Endothelial cell of coronary artery (primary cell): ENCODE measurements around the gene CPNE4. TPM values are rescaled to one million over a fixed set of nuclear protein-coding genes. Genes with fewer than 3 reads are reported as not detected.

ENCODE experiments used
- total RNA-seq: library from RNA; depleted of rRNA; stranded (reverse); fragments of >200 nt; gene quantifications from 2 replicates; pipeline ENCODE4 v1.2.3, GENCODE V29; 2014

CPNE4 gene
- not detected in 2 replicates for total RNA-seq

DNA sequence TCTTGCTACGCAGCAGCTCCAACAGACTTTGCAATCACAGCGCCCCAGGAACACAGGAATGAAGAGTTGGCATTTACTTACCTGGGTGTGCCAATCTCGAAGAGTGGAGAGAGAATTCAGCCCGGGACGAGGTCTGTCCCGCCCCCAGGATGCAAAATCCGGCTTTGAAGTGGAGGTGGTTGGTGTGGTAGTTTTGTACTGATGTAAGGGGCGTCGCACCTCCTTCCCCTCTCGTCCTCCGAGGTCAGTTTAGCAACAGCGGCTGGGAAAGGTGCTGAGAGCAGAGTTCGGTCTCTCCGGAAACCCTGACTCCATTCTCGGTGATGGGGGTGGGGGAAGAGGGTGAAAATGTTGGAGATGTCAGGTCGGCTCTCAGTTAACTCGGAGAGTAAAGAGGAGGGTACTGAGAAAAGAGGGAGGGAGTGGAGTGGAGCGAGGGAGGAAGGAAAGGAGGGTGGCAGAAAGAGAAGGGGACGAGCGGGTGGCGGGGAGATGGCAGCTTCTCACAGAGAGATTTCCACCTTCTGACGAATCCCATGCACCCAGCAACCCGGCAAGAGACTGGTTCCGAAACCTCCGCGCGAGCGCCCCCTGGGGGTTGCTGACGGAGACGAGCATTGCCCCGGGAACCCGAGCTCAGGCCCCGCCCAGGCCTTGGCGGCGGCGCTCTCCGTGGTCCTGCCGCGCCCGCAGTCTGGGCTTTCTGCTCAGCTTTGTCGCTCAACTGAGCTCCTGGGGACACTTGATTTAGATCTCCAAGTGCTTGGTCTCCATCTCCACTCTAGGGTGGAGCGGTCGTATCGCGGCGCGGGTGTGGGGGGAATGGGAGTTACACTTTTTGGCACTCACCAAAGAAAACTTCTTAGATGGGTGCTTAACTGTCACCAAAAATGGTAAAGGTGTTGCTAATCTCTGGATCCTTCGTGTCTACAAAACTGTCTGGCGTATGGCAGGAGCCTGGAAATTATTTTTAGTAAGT lies at the start of gene CPNE4:
TSS of gene CPNE4 (minus strand) at position 529 of the 979 bp plus-strand sequence.

GRCh38 chr3:131502530-131503319 lies 532.1 kb downstream of the CPNE4 start, which contains the start of gene MRPL3:
MRPL3 (minus strand) TSS chr3:131502971; CDS start chr3:131502821, 150 bp downstream.

